Hematopoietic multipotent progenitor cell treated with erythropoietin and hydrocortisone succinate and interleukin-3 and kit ligand, for 6 days (in vitro differentiated cells): Measurements from ENCODE around the gene MMP24OS.

Source experiments
- DNase-seq: peaks from one replicate; pipeline ENCODE4 v3.0.0-alpha.2; 2015

The MMP24OS gene

DNA sequence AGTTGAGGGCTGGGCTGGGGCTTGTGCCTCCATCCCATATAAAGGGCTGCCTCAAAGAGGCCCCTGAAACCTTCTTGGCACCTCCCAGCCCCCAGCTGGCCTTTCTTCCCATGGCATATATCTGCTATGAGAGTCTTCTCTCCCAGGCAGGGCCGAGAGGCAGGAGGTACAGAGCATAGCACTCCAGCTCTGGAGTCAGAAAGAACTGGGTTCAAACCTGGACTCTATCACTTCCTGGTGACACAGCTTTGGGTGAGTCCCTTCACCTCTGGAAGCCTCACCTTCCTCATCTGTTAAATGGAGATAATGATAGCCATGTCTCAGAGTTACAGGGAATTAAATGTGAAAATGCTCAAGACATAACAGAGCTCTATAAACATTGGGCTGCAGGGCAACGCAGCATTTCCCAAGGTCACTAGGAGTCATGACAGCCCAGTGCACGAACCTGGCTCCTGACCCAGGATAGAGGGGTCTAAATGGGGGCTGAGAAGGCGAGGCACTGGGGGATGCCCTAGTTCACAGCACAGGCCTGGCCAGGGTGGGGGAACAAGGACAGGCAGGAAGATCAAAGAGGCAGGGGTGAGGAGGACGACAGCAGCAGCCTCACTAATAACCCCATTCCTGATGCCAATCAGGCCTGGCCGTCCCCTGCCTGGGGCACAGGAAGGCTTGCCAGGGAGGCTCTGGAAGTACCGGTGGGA is 12.4 kb upstream of the MMP24OS start:
- no peak for DNase-seq

DNA sequence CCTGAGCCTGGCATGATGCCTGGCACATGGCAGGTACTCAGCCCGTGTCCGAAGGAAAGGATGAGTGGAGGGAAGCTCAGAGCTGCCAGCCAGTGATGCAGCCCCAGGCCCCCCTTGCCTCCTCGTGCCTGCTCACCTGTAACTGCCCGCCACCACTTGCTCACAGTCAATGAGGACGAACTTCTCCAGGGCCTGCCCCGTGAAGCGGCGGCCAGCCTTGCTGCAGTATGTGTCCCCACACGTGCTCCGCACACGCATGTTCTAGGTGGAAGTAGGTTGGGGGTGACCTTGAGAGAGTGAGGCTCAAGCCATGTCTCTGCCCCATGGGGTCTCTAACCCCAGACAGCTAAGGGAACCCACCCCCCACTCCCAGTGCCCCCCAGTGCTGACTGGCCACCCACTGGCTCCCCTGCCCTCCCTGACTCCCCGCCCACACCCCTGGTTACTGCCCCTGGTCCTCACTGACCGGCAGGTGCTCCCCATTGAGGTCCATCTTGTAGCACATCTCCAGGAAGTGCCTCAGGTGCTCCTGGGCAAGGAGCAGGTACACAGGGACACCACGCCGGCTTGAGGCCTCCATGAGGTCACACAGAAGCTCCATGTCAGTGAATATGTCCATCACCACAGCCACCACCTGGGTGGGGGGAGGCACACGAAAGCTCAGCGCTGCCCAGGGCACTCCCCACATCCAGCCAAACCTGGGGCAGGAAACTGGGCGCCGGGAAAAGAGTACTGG is 10.6 kb upstream of the MMP24OS start:
- no peak for DNase-seq

DNA sequence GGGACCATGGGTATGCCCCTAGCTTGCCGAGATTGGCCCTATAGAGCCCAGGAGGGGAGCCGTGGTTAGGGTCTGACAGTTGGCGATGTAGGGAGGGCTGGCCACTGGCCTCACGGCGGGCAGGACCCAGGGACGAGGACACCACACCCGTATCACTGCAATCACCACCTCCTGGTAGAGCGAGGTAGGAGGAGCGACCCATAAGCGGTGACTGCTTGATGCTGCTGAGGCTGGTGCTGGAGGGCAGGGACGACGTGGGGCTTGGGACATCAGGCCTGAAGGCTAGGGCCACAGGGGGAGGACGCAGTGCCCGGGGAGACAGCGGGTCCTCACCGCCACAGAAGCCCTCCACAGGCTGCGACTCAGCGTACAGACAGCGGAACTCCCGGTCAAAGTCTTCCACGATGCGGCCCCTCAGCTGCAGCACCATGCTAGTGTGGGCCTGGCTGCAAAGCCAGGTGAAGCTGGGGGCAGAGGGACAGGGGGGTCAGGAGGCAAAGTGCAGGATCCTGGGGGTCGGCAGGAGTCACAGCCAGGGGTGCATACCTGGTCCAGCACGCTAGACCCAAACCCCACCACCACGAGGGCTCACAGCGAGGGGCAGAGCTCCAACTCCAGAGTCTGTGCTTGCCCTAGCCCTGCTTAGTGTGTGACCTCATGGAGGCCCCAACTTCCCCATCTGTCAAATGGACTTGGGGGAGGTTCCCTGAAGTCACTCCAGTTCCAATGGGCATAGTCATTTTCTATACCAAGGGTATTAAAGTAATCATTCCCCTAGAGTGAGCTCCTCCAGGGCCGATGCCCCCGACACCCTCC is 9.8 kb upstream of the MMP24OS start:
- no peak for DNase-seq

DNA sequence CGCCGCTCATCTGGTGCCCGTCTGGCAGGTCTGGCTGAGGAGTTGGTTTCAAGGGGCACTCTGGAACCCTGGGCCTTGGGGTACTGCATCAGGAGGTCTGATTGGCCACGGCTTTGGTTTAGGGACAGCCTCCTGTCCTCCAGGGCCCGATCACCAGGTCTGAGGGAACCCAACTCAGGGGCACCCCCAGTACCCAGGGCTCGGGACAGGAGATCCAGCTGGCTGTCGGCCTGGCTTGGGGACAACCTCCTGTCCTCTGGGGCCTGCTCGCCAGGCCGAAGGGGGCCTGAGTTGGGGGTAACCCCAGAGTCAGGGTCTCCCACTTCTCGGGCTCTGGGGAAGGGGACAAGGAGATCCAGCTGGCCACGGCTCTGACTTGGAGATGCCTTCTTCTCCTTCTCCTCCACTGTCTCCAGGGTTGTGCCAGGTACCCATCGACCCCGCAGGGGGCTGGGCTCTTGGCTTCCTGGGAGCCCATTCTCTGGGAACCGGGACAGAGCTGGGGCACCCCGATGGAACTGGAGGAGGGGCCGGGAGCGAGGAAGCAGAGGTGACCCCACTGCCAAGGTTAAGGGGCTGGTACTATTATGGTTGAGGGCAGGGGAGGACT is 9.1 kb upstream of the MMP24OS start:
- no peak for DNase-seq

DNA sequence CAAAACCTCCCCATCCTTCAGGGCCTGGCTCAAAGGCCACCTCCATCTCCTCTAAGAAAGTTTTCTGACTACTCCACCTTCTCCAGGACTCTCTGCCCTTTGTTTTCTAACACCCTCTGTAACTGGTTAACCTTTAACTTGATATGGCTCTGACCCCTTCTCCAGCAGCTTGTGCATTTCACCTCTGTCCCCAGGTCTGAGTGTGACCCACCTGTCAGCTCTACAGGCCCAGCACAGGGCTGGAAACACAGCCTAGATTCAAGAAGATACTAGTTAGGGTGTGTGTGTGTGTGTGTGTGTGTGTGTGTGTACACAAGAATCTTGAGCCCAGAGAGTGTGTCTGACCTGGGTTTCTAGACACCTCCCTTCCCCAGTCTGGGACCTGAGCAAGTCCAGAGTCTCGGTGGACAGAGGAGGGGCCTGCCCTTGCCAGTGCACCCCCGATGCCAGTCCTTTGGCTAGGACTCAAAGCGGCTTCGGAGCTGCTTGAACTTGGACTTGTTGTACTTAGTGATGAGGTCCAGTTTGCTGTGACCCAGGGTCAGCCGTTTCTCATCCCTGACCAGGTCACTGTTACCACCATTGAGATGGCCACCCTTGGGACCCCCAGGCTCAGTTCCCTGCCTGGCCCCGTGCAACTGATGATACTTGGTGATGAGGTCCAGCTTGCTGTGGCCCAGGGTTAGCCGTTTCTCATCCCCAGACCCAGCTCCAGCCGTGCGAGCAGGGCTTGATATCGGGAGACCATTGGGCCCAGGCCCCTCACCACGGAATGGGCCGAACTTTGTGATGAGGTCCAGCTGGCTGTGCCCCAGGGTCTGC is 8.4 kb upstream of the MMP24OS start:
- DNase-seq: no peak

DNA sequence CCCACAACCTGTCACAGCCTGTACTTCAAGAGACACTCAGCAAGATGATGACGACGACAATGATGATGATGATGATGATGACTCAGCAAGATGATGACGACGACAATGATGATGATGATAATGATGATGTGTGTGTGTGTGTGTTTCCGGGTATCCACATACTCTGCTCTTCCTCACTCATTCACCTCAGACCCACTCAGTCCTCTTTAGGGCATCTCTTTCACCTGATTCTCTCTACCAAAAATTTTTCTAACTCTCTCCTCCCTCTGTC is 7.8 kb upstream of the MMP24OS start:
- DNase-seq: no peak

DNA sequence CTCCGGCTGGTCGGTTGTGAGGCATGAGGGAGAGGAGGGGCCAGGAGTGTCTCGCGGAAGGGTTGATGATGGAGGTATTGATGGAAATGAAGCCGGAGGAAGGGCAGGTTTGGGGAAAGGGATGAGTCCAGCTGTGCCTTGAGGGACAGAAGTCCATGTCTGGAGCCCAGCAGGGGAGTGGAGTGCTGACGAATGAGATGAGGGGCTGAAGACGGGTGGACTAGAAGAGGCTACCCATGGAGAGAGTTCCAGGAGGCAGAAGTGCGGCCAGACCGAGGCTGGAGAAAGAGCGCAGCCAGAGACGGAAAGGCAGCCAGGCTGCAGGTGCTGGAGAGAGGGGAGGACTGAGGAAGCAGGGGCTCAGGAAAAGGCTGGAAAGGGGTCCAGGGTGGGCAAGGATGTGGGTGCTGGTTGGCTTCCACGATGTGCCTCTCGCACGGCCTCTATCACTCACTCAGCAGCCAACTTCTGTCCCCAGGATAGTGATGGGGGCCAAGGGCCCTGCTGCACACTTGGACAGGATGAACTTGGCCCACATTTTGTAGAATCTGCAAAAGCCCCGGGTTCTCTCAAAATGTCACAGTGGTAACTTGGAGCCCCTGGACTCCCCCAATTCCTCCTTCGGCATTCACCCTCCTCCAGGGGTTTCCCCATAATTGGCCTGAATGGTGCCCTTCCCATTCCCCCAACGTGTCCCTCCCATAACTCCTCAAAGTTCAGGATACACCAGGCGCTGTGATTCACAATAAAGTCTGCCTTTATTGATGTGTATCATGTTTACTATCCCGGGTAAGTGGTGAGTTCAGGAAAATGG is 7.3 kb upstream of the MMP24OS start:
- no peak for DNase-seq

DNA sequence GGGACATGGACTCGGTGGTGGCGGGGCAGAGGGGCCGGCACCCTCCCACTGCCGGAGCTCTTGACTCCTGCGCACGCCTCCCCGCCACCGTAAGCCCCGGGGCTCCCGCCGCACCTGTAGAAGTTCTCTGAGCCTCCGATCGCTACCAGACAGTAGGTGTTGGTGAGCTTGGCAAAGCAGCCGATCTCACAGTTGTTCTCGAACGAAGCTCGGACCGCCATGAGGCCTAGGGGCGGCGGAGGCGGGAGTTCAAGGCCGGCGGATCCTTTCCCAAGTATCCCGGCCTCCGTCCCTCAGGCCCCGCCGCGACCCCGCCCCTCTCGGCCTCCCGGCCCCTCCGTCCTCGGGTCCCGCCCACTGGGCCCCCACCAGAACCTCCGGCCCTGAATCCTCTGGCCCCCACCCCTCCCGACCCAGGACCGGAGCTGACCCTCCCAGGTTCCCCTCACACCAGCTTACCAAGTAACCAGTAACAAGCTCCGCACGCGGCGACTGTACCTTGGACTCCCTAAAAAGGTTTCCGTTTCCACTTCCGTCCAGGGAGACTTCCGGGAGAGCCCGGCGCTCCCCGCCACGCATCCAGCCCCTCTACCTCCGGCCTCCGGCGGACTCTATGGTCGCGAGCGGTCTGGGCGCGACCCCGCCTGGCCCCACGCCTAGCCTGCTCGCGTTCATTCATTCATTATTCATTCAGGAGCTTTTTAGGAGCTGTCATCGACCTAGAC is 6.5 kb upstream of the MMP24OS start, which contains the start of gene EIF6:
TSS of gene EIF6 (minus strand) at position 506 of the 725 bp plus-strand sequence. CDS start at position 221, 285 bp downstream.
- DNase-seq: peak; percentile 95

DNA sequence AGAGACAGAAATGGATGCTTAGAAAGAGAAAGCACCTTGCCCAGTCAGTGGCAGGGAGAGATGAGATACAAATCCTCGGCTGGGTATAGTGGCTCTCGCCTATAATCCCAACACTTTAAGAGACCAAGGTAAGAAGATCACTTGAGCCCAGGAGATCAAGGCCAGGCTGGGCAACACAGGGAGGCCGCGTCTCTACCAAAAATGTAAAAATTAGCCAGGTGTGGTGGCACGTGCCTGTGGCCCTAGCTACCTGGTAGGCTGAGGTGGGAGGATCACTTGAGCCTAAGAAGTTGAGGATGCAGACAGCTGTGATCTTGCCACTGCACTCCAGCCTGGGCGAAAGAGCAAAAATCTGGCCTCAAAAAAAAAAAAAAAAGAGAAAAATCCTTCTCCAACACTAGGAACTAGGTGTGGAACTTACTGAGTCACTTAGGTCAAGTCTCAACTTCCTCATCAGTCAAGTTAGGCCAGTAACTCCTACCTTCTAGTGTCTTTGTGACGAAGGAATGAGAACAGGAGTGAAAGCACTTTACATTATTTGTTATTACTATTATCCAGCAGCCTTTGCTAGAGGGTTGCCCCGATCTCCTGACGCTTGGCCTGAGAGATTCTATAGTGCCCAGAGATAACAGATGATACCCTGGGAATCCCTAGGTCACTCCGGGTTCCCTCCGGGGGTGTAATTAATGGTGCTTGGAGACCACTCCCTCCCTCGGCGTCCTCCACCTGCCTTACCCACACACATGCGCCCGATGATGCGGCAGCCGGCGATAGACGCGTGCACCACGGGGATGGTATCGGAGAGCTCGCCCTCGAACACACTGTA is 5.7 kb upstream of the MMP24OS start:
- peak; percentile 43 for DNase-seq

DNA sequence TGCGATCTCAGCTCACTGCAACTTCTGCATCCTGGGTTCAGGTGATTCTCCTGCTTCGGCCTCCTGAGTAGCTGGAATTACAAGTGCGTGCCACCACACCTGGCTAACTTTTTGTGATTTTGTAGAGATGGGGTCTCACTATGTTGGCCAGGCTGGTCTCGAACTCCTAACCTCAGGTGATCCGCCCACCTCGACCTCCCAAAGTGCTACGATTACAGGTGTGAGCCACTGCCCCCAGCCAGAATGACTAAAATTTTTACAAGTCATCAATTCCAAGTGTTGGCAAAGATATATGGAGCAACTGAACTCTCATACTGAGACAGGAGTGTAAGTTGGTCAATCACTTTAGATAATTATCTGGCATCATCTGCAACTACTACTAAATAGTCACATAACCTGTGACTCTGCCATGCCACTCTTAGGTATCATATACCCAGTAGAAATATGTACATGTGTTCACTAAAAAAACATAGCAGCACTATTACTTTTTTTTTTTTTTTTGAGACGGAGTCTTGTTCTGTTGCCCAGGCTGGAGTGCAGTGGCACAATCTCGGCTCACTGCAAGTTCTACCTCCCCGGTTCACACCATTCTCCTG is 3.7 kb upstream of the MMP24OS start:
- no peak for DNase-seq

DNA sequence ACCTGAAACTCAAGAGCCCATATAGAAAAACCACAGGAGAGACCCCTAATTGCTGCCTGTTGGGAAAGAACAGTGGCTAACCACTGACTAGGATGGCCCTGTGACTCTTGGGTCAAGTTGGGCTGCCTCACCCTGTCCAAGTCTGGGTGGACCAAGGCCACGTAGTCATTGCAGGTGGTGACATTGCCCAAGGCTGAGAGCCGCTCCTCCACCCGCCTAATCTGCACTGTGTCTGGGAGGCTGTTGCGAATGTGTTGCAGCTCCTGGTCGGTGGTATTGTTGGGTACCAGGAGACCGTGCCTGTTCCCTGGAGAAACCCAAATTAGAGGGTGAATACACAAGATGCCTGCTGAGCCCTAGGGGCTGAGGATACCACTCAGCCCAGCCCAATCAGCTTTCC is 2.6 kb upstream of the MMP24OS start:
- DNase-seq: no peak

DNA sequence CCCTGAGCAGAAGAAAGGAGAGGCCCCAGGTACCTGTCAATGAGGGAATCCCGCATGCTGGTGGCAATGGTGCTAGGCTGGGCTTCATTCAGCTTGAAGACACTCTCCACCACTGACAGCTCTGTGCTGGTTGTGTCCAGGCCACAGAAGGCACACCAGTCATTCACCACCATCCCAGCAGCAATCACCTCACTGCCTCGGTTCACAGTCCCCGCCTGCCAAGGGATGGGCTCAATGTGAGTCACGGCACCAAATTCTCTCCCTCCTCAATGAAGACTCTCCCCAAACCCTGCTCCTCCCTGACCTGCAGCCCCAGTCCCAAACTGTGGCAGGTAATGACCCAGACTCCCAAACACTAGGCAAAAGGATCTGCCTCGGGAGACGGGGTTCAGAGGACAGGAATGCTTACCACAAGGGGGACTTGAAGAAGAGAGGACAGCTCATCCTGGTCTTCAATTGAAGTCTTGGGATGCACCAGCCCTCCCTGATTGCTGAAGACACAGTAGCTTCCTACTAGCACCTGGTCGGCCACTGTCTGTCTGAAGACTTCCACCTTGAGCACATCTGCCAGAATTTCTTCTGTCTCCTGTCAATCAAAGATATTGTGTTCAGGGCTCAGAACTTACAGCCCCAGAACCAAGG is 1.7 kb upstream of the MMP24OS start:
- no peak for DNase-seq

DNA sequence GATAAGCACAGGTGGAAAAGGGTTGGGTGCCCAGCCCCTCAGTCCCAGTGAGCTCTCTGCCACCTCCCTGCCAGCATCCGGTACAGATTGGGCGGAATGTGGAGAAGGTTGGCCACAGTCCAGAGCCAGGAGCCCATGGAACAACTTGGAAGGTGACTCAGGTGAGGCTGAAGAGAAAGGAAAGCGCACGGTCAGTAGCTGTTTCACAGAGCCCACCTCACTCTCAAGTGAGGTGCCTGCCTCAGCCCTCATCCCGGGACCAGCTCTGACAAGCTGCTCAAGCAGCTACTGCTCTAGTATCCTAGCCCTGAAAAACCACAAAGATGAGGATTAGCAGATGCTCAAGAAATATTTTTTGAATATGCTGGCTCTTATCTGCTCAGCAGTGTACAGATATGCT is 1.1 kb upstream of the MMP24OS start:
- no peak for DNase-seq

DNA sequence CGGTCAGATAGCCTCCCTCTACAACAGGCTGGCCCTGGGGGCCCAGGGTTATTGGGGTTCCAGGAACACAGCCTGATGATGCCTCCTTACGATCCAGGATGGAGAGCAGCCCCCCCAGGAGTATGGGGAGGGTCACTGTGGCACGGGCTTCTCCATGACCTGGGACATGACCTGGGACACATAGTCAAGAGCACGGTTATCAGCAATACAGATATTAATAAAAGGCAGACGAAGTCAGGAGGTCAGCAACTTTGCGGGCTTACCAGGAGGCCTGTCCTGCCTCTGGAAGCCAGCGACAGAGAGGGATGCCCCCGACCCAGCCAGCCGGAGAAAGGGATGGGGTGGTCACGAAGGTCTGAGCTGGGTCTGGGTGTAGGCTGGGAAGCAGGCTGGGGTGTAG is 795 bp downstream of the MMP24OS start:
- DNase-seq: no peak

DNA sequence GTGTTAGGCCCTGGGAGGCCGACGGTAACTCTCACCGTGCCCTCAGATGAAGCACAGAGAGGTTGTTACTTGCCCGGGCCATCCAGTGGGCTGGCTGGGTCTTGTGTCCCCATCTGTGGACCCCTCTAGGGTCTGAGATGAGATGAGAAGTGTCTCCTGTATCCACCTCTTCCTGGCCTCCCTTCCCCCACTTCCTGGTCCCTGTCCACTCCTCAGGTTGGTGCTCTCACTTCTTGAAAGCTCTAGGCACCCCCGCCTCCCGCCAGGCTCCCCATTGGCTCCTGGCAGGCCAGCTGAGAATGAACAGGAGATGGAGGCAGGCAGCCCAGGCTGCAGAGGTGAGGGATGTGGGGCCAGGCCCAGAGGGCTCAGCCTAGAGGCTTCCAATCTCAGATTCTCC is 1.5 kb downstream of the MMP24OS start:
- no peak for DNase-seq

DNA sequence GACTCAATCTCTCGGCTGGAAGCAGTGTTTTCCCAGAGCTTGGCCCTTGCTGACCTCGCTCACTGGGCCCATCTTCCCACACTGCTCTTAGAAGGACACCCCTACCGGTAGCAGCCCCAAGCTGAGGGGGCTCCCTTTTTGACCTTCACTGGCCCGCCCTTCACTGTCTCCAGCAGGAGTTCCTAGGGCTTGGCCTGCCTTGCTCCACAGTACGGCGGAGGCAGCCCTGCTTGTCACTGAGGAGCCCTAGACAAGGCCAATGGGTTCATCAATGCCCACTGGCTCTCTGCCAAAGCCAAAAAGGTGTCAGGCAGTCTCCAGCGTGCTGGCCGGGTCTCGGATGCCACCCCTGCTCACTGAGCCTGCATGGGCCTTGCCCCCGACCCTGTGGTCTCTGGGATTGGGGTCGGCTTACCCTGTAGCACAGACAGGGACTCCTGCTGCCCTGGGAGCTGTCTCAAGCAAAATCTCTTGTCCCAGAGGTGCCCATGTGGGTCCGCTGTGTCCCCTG is 2.1 kb downstream of the MMP24OS start:
- DNase-seq: no peak

DNA sequence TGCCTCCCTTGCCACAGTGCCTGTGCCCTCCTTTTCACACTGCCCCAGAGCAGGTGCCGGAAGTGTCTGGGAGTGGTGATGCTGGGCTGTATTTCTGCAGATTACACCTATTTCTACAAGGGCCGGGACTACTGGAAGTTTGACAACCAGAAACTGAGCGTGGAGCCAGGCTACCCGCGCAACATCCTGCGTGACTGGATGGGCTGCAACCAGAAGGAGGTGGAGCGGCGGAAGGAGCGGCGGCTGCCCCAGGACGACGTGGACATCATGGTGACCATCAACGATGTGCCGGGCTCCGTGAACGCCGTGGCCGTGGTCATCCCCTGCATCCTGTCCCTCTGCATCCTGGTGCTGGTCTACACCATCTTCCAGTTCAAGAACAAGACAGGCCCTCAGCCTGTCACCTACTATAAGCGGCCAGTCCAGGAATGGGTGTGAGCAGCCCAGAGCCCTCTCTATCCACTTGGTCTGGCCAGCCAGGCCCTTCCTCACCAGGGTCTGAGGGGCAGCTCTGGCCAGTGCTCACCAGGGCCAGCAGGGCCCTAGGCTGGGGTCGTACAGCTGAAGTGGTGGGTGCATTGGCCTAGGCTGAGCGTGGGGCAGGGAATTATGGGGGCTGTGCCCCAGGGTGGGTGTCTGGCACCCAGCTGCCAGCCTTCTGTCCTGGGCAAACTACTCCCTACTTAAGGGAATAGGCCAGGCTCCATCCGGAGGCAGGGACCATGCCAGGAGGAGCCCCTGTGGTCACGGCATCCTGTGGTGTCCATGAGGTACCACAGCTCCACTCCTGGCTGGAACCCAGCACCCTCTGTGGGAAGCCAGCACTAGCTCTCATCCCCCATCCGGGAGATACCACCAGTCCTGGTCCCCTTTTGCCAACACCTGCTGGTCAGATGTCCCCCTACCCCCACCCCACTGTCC is 3.5 kb downstream of the MMP24OS start:
- no peak for DNase-seq
